HG02571 (cell line): ENCODE measurements around the gene ZFPL1.

Experiments
- ATAC-seq: cut with Tn5 transposase; IDR thresholded peaks from one replicate; pipeline ENCODE4 v1.9.1; 2021; ENCODE audit warnings: mild to moderate bottlenecking, moderate library complexity; ENCODE audit not compliant: unreplicated experiment

ZFPL1 gene

GRCh38 chr11:65089621-65090020, 5.6 kb downstream of the ZFPL1 start:
- no peak for ATAC-seq

GRCh38 chr11:65090628-65091027, 6.6 kb downstream of the ZFPL1 start:
- no peak for ATAC-seq

- ATAC-seq, result no peak
Observed at GRCh38 chr11:65095427-65095826, 11.4 kb downstream of the ZFPL1 start.

- peak; percentile 87 for ATAC-seq
Observed at GRCh38 chr11:65095974-65096806, 12.2 kb downstream of the ZFPL1 start, which contains the start of gene VPS51. Gene VPS51 (plus strand): TSS chr11:65096214. CDS start chr11:65096251, 37 bp downstream.

DNA sequence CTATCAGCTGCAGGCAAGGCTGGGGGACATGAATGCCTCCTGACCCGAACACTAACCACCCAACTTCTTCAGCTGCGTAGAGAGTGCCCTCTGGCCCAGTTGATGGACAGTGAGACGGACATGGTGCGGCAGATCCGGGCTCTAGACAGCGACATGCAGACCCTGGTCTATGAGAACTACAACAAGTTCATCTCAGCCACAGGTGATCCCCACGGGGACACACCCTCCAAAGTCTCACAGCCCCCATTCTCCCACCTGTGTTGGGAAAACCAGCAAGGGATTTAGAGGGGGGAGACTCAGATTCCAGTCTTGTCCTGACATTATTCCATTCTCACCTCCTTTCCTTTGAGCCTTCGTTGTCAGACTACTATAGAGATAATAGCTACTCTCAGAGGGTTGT, 12.9 kb downstream of the ZFPL1 start:
- no peak for ATAC-seq

DNA sequence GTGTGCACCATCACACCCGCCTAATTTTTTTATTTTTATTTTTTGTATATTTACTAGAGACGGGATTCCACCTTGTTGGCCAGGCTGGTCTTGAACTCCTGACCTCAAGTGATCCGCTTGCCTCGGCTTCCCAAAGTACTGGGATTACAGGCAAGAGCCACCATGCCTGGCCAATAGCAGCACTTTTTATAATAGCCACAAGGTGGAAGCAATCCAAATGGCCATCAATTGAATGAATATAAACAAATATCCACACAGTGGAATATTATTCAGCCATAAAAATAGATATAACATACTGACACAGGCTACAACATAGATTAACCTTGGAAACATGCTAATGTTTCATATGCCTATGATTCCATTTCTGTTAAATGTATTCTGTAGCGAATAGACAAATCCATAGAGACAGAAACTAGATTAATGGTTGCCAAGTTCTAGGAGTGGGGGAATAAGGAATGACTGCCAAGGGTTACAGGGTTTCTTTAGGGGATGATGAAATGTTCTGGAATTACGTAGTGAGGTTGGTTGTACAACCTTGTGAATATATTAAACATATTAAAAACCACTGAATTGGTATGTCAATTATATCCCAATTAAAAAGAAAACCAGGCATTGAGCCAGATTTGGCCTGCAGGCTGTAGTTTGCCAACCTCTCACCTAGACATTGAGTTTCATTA, 16.8 kb downstream of the ZFPL1 start:
- no peak for ATAC-seq

GRCh38 chr11:65102142-65103095, 18.4 kb downstream of the ZFPL1 start:
- ATAC-seq, result no peak

DNA sequence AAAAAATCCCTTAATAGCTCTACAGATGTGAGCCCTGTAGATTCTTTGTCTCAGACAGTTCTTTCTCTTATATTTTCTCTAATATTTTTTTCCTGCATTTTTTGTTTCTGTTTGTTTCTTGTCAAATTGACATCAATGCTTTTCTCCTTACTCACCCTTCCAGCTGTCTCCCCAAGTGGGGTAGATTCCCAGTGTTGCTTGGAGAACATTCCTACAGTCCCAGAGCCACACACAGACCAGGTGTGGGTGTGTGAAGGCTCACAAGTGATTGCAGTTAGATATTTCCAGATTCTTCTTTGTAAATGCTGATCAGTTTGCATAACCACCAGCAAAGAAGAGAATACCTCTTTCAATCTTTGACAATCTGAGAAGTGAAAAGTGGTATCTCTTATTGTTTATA, 19.5 kb downstream of the ZFPL1 start:
- ATAC-seq, result no peak

DNA sequence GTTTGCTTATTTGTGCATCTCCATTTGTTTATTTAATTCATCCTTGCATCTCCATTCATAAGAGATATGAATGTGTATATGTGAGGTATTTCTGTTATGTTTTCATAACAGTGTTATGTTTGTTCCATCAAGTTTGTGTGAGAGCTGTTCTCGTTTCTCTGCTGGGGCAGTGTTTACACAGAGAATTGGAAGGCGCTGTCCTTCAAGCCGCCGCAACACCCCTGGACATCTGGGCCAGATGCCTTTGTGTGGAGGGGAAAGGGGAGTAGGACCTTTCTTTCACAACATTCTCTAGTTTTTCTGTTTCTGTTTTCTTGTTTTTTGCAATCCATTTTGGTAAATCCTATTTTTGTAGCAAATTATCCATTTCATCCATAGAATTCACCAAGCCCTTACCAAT, 20.6 kb downstream of the ZFPL1 start:
- ATAC-seq, result no peak

DNA sequence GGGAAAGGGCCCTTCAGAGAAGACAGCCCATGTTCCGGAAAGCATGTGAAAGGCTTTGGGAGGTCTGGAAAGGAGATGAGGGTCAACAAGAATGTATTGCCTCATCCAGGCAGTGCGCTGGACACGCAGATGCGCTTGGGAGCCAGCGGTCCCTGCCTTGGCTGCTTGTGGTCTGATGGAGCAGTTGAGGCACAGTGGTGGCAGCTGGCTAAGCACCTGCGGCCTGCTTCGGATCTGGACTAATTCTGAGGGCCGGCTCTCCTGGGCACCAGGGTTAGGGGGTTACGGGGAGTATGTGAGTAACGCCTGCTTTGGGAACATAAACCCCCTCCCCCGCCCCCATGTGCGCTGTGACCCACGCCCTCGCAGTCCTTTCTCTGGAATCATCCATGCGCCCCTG, 23.1 kb downstream of the ZFPL1 start:
- ATAC-seq, result no peak

DNA sequence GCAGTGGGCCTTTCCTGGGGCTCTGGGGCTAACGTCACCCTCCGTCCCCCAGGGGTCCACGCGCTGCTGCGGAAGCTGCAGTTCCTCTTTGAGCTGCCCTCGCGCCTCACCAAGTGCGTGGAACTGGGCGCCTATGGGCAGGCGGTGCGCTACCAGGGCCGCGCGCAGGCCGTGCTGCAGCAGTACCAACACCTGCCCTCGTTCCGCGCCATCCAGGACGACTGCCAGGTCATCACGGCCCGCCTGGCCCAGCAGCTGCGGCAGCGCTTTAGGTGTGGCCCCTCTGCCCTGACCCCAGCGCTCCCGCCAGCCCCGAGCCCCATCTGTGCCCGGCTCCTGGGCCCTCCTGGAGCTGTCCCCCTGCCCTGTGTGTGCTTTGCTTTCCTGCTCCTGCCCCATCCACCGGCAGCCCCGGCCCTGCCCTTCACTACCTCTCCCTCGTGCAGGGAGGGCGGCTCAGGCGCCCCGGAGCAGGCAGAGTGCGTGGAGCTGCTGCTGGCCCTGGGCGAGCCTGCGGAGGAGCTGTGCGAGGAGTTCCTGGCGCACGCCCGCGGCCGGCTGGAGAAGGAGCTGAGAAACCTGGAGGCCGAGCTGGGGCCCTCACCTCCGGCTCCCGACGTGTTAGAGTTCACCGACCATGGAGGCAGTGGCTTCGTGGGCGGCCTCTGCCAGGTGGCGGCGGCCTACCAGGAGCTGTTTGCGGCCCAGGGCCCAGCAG, 23.9 kb downstream of the ZFPL1 start:
- ATAC-seq, result no peak

GRCh38 chr11:65108469-65109123, 24.6 kb downstream of the ZFPL1 start:
- no peak for ATAC-seq

GRCh38 chr11:65109231-65110198, 25.5 kb downstream of the ZFPL1 start:
- no peak for ATAC-seq

- ATAC-seq, result no peak
Observed at GRCh38 chr11:65110354-65110861, 26.4 kb downstream of the ZFPL1 start.

- no peak for ATAC-seq
Observed at GRCh38 chr11:65111159-65111743, 27.2 kb downstream of the ZFPL1 start.

DNA sequence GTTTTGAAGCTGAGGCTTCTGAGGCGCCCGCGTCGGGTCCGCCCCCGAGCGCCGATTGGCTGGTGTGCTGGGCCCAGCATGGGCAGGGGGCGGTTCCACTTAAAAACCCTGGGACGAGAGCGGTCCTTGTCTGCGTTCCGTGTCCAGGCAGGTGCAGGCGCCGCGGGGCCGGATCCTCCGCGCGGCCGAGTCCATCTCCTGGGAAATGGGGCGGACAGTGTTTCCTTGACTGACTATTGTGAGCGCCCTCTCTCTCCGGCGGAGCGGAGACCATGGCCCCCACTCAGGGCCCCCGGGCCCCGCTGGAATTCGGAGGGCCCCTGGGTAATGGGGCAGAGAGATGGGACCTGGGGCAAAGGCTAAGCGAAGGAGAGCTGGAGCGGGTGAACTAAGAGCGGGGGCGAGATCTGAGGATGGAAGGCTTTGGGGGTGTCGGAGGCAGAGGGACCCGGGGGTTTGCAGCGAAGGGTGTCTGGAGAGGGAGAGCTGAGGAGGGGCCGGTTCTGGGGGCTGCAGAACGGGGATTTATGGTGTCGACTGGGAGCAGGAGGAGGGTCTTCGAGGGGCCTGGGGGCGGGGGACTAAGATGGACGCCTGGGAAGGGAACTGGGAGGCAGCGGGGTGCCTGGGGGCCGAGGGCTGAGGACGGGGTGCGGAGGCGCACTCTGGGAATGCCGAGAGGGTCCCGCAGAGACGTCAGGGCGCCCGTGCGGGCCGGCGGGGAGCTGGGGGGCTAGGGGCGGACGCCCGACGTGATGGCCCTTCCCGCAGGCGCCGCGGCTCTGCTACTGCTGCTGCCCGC, 27.9 kb downstream of the ZFPL1 start, which contains the start of gene TM7SF2:
Gene TM7SF2 (plus strand): TSS at position 129 of the 802 bp plus-strand sequence. CDS start 144 bp downstream, at position 273.
- ATAC-seq, result peak; percentile 53
